Effector memory CD8-positive, alpha-beta T cell (primary cell): ENCODE results near the gene HLA-E.

ENCODE experiments used
- ATAC-seq: fragments of 150-1000 bp; cut with Tn5 transposase; replicated peaks from 2 replicates; pipeline ENCODE4 v1.10.0; 2021; ENCODE audit warnings: mild to moderate bottlenecking, moderate library complexity
- DNase-seq, 3 experiments: peaks; one replicate each; pipeline ENCODE4 v3.0.0; 2021
- H3K27ac Mint-ChIP-seq, 2 donors: one replicate each; pipeline ENCODE4 v1.8.0; 2022; ENCODE audit warnings: mild to moderate bottlenecking in 2 of 2, mixed read lengths in 2 of 2, moderate library complexity in 2 of 2
- H3K27me3 Mint-ChIP-seq, 2 donors: one replicate each; pipeline ENCODE4 v1.8.0; 2022; ENCODE audit warnings: mixed read lengths in 2 of 2
- H3K36me3 Mint-ChIP-seq: one replicate; pipeline ENCODE4 v1.8.0; 2022; ENCODE audit warnings: mild to moderate bottlenecking, moderate library complexity, mixed read lengths; ENCODE audit not compliant: insufficient read depth
- H3K4me1 Mint-ChIP-seq, 2 donors: one replicate each; pipeline ENCODE4 v1.8.0; 2022; ENCODE audit warnings: low read depth in 2 of 2, mixed read lengths in 2 of 2
- H3K4me3 Mint-ChIP-seq, 2 donors: one replicate each; pipeline ENCODE4 v1.8.0; 2022; ENCODE audit warnings: mild to moderate bottlenecking in 2 of 2, mixed read lengths in 2 of 2, moderate library complexity in 2 of 2
- H3K9me3 Mint-ChIP-seq, 2 donors: one replicate each; pipeline ENCODE4 v1.8.0; 2022; ENCODE audit warnings: mixed read lengths in 2 of 2
- total RNA-seq, 9 experiments: gene quantifications; one replicate each; lab custom pipeline; 2026; lab: John Stamatoyannopoulos, UW

HLA-E gene
- total RNA-seq: 1,262 to 2,362 (median 1,611) reads per million in 9 experiments

DNA sequence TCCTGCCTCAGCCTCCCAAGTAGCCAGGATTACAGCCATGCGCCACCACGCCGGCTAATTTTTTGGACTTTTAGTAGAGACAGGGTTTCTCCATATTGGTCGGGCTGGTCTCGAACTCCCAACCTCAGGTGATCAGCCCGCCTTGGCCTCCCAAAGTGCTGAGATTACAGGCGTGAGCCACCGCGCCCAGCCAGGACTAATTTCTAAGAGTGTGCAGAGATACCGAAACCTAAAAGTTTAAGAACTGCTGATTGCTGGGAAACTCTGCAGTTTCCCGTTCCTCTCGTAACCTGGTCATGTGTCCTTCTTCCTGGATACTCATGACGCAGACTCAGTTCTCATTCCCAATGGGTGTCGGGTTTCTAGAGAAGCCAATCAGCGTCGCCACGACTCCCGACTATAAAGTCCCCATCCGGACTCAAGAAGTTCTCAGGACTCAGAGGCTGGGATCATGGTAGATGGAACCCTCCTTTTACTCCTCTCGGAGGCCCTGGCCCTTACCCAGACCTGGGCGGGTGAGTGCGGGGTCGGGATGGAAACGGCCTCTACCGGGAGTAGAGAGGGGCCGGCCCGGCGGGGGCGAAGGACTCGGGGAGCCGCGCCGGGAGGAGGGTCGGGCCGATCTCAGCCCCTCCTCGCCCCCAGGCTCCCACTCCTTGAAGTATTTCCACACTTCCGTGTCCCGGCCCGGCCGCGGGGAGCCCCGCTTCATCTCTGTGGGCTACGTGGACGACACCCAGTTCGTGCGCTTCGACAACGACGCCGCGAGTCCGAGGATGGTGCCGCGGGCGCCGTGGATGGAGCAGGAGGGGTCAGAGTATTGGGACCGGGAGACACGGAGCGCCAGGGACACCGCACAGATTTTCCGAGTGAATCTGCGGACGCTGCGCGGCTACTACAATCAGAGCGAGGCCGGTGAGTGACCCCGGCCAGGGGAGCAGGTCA lies at the start of gene HLA-E:
Gene HLA-E (plus strand): TSS at position 429 of the 945 bp plus-strand sequence. CDS start 23 bp downstream, at position 452.
- H3K36me3 Mint-ChIP-seq: peaks cover 57% of the 10 kb centered on the region

DNA sequence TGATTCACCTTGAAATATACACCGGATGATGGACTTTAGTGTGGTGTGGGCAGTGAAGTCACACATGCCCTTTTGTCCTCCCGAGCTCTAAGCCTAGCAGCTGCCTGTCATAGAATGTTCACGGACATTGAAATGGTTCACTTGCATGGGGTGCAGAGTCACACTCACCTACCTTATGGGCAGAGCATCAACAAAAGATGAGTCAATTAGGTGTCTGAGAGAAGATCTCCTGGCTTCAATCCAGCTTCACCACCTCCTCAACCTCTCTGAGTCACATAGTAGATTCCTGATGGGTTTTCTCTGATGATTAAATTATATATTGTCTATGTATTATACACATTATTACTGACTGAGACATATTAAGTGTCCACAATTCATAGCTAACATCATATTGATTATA lies 48.1 kb upstream of the HLA-E start:
- Mint-ChIP-seq H3K36me3 (peaks cover 2% of the 10 kb centered on the region), H3K27ac (no peak overlapping the region), H3K27me3 (peaks cover 67 to 77% of the 10 kb centered on the region in 2 donors), H3K4me1 (no peaks in the 10 kb centered on the region), H3K4me3 (no peak overlapping the region), H3K9me3 (no peaks in the 10 kb centered on the region)
- DNase-seq: no peak
- ATAC-seq: no peak

More for the DNA sequence above, at the start of gene HLA-E:
- Mint-ChIP-seq H3K4me1 (peaks cover 40 to 44% of the 10 kb centered on the region in 2 donors), H3K9me3 (no peaks in the 10 kb centered on the region), H3K4me3 (peak within 1 kb of the TSS; percentile 92 to 99), H3K27me3 (no peaks in the 10 kb centered on the region), H3K27ac (peak within 1 kb of the TSS; percentile 99 to 100)
- ATAC-seq: peak; percentile 77
- DNase-seq: peak; percentile 87 to 90 (median 89)

DNA sequence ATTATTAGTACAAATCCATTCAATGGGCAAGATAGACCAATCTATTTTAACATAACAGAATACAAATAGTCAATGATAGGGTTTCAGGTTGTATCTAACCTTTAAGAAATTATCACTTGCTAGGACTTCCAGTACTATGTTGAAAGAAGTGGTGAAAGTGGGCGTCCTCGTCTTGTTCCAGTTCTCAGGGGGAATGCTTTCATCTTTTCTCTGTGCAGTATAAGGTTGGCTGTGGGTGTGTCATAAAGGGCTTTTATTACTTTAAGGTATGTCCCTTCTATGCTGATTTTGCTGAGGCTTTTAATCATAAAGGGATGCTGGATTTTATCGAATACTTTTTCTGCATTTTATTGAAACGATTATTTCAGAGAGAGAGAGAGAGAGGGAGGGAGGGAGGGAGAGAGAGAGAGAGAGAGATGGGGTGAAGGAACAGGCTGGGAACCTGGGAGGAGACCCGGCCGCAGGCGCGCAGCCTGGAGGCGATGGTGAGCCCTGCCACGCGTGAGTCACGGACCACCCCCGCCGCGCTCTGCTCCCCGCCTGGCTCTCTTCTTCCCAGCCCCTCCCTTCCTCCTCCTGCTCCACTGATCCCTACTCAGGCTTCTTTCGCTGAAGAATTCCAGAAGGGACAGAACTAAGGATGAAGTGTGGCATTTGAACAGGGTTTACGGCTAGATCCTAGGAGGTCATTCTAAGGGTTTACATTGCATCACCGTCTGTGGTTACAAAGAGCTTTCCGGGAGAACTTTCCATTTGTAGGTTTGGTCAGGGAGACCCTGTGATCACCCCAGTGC lies 45.5 kb upstream of the HLA-E start:
- Mint-ChIP-seq H3K4me3 (no peak overlapping the region), H3K4me1 (peaks cover under 1 to 2% of the 10 kb centered on the region in 2 donors), H3K27ac (no peak overlapping the region), H3K36me3 (no peaks in the 10 kb centered on the region), H3K9me3 (no peaks in the 10 kb centered on the region), H3K27me3 (peaks cover 88 to 96% of the 10 kb centered on the region in 2 donors)
- no peak for ATAC-seq
- no peak for DNase-seq

DNA sequence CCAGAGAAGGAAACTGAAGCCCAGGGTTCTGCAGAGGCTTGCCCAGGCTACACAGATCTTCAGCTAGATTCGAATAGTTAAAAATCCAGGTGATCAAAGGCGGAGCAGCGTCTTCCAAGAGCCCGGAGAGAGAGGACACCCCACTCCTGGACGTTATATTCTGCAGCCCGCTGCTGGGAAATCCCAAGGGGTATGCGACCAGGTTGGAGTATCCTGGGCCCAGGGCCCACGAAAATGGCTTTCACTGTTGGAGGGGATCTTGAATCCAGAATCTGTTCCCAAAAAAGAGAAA lies 44.9 kb upstream of the HLA-E start:
- no peak for DNase-seq
- ATAC-seq: no peak
- H3K27ac Mint-ChIP-seq: no peak overlapping the region
- no peak overlapping the region for H3K4me3 Mint-ChIP-seq
- peaks cover 93 to 98% of the 10 kb centered on the region in 2 donors for H3K27me3 Mint-ChIP-seq
- no peaks in the 10 kb centered on the region for H3K36me3 Mint-ChIP-seq
- peaks cover 6% of the 10 kb centered on the region in 2 donors for H3K4me1 Mint-ChIP-seq
- H3K9me3 Mint-ChIP-seq: no peaks in the 10 kb centered on the region

DNA sequence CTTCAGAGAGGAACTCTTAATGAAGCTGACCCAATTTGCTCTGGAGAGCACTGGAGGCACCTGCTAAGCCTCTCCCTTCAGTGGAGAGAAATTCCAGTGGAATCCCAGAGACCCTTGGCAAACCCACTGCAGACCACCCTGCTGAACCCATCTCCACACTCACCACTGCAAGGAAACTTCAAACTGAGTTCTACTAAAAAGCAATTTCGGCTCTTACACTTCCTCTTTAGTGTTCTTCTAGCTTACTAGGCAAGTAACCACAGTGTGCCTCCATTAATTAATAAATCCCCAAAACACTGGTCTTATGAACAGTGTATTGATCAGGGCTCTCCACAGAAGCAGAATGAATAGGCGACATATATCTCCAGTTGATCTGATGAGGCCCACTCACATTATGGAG lies 43.0 kb upstream of the HLA-E start:
- DNase-seq (no peak), ATAC-seq (no peak)
- Mint-ChIP-seq H3K4me3 (no peak overlapping the region), H3K27me3 (peaks cover 78 to 93% of the 10 kb centered on the region in 2 donors), H3K27ac (no peak overlapping the region), H3K9me3 (no peaks in the 10 kb centered on the region), H3K36me3 (no peaks in the 10 kb centered on the region), H3K4me1 (peaks cover 20 to 21% of the 10 kb centered on the region in 2 donors)

DNA sequence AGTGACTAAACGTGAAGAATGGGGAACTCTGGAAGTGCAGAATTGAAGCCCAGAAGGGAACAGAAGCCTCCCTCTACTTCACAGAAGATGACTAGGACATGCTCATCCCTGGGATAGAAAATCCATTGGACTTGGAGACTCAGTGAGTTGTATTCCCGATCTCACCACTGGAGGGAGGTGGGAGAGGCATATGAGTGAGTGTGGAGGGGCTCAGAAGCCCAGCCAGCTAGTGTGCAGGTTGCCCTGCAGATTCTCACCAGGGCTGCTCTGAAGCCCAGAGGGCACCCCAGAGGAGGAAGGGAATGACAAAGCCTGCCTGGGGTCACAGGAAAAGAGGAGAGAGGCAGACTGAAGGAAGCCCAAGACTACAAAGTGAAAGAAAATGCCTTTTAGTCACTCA lies 42.1 kb upstream of the HLA-E start:
- Mint-ChIP-seq H3K27me3 (peaks cover 79 to 92% of the 10 kb centered on the region in 2 donors), H3K27ac (no peak overlapping the region), H3K4me1 (peaks cover 29% of the 10 kb centered on the region in 2 donors), H3K36me3 (peaks cover 5% of the 10 kb centered on the region), H3K9me3 (no peaks in the 10 kb centered on the region), H3K4me3 (no peak overlapping the region)
- ATAC-seq (no peak), DNase-seq (no peak)

DNA sequence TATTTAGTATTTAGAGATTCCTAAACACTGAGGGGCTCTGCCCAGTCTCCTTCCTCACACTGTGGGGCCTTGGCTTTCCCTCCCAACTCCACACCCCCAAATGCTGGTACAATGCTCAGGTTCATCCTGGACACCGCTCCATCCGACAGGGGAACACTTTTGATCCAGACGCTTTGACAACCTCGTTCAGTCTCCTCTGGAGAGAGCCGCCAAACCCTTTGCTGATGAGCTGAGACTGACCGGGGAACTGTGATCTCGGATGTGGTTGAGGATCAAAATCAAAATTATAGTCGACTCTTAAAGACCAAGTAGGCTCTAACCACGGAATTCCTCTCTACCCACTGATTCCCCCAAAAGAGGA lies 38.8 kb upstream of the HLA-E start:
- Mint-ChIP-seq H3K9me3 (no peaks in the 10 kb centered on the region), H3K36me3 (peaks cover 5% of the 10 kb centered on the region), H3K4me3 (peak overlapping the region; percentile 71 to 74), H3K27me3 (peaks cover 75 to 91% of the 10 kb centered on the region in 2 donors), H3K4me1 (peaks cover 31 to 40% of the 10 kb centered on the region in 2 donors), H3K27ac (peak overlapping the region in 1 of 2 donors; percentile 11)
- ATAC-seq (peak; percentile 35), DNase-seq (no peak)

DNA sequence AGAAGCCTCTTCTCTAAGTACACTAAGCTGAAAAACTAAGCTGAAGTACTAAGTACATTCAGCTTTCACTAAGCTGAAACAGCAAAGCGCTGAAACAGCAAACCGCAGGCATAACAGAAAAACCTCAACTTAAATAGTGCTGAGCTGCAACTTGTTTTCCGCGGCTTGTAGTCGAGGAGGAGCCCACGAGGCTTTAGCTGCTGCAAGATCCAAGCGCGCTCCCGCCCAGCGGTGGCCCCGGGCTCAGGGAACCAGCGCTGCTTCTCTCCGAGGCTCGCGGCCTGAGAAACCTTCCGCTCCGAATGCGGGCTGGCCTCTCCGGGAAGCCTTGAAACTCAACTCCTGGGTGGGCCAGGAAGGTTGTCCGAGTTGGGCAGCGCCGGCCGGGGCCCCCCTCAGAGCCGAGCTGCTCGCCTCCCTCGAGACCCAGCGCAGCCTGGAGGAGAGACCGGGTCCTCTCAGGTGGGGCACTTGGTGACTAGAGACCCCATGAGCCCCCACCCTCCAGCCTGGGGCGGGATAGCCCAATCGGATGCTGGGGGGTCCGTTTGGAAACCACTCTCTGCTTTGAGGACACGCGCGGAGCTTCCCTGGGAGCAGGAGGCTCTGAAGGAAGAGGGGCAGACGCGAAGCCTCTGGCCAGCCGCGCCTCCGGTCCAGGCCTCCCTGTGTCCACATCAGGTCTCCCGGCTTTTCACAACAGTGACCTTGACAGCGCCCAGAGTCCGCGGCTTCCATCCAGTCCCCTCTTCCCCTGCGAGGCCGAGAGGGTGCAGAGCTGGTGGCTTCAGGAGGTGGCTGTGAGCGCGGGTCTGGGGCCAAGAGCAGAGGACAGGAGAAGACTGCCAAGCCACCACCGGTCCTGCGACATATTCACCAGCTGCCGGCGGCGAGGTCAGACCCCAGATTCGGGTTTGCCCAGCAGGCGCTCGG lies 38.1 kb upstream of the HLA-E start:
- ATAC-seq (peak; percentile 79), DNase-seq (peak; percentile 51 to 57 (median 54))
- H3K9me3 Mint-ChIP-seq: no peaks in the 10 kb centered on the region
- peak overlapping the region in 1 of 2 donors; percentile 11 for H3K27ac Mint-ChIP-seq
- peaks cover 75 to 91% of the 10 kb centered on the region in 2 donors for H3K27me3 Mint-ChIP-seq
- H3K36me3 Mint-ChIP-seq: peaks cover 5% of the 10 kb centered on the region
- H3K4me3 Mint-ChIP-seq: peak overlapping the region; percentile 71 to 74
- H3K4me1 Mint-ChIP-seq: peaks cover 31 to 40% of the 10 kb centered on the region in 2 donors

DNA sequence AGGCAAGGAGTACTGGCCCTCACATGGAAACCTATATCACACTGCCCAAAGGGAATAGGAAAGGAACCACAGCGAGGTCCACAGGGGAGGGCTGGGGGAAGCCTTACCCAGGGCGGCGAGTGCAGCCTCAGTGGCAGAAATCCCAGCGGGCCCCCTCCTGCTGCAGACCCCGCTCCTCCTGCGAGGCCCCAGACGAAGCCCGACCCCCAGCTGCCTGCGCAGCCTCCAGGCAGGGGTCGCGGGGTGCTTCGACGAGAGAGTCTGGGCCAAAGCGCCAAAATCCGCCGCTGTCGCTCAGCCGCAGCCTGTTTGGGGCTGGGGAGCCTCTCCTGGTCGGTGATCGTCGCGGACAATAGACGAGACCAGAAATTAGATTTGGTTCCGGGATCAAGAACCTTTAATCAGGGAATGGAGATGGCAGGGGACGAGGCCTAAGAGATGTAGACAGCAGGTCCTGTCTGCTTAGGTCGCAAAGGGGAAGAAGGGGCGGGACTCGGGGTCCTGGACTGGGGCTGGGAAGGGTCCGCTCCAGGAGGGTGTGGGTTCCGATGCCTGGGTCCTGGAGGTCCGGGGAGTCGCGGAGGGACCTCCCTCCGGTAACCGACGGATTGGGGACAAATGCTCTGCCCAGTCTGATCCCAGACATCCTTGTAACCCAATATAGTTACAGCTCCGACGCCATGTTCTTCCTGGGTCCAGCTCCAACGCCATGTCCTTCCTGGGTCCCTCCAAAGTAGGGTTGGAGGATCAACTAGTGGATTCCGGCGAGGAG lies 36.4 kb upstream of the HLA-E start:
- no peak for DNase-seq
- Mint-ChIP-seq H3K4me1 (peaks cover 31 to 40% of the 10 kb centered on the region in 2 donors), H3K4me3 (peak overlapping the region; percentile 55 to 71), H3K27me3 (peaks cover 71 to 91% of the 10 kb centered on the region in 2 donors), H3K27ac (no peak overlapping the region), H3K9me3 (no peaks in the 10 kb centered on the region), H3K36me3 (peaks cover 5% of the 10 kb centered on the region)
- ATAC-seq: no peak

DNA sequence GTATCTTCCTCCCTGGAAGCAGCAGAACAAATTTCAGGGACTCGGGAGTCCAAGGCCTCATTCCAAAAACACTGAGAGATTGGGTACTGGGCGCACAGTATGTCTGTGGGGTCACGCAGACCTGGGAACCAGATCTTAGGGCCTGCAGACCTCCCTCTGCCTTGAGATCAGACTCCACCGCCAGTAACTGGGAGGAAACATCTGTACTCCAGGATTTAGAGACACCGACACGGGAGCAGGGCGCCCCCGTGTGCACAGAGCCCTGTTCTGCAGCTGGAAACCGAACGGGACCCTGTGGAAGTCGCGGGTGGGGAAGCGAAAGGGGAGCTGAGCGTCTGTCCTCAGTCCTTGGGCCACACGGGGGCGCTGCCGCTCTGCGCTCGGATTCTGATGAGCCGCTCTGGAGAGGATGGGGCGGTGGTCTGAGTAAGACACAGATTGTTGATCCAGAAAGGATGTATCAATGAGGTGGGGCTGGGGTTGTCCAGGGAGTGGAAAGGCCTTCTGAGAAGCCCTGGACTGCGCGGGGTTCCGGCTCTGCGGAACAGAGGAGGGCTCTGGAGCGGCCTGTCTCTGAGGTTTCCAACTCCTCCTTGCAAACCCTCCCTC lies 35.7 kb upstream of the HLA-E start:
- H3K27me3 Mint-ChIP-seq: peaks cover 71 to 91% of the 10 kb centered on the region in 2 donors
- H3K9me3 Mint-ChIP-seq: peaks cover 0 to 3% of the 10 kb centered on the region in 2 donors
- peaks cover 33 to 40% of the 10 kb centered on the region in 2 donors for H3K4me1 Mint-ChIP-seq
- peak overlapping the region; percentile 48 to 55 for H3K4me3 Mint-ChIP-seq
- H3K27ac Mint-ChIP-seq: no peak overlapping the region
- ATAC-seq (peak; percentile 75), DNase-seq (peak; percentile 85 to 88 (median 87))
- peaks cover 5% of the 10 kb centered on the region for H3K36me3 Mint-ChIP-seq

DNA sequence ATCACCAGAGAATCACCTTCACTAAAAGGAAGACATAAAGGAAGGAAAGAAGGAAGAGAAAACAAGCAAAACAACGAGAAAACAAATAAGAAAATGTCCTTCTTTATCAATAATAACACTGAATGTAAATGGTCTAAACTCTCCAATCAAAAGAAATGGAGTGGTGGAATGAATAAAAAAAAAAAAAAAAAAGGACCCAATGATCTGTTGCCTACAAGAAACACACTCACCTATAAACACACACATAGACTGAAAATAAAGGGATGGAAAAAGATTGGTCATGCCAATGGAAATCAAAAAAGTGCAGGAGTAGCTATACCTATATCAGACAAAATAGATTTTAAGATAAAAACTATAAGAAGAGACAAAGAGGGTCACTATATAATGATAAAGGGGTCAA lies 30.2 kb upstream of the HLA-E start:
- Mint-ChIP-seq H3K27me3 (peaks cover 84 to 92% of the 10 kb centered on the region in 2 donors), H3K4me3 (no peak overlapping the region), H3K36me3 (peaks cover 14% of the 10 kb centered on the region), H3K4me1 (peaks cover 16 to 37% of the 10 kb centered on the region in 2 donors), H3K27ac (no peak overlapping the region), H3K9me3 (peaks cover 0 to 12% of the 10 kb centered on the region in 2 donors)
- DNase-seq (no peak), ATAC-seq (no peak)

DNA sequence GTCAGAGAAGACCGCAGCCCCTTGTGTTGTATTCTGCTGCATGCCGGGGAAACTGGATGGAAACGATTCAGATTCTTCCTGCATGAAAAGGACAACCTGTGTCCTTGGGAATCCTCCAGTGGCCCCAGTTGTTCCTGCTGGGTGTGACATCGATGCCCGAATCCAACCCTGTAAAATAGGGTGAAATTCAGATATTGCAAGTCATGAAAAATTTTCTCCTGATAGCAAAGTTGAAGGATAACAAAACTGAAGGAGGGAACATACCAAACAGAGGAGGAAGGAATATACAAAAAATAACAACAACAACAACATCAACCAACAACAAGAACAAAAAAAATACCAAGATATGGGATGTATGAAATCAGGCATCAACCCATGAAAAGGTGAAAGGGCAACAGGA lies 28.3 kb upstream of the HLA-E start:
- peaks cover 85 to 94% of the 10 kb centered on the region in 2 donors for H3K27me3 Mint-ChIP-seq
- peaks cover 29 to 49% of the 10 kb centered on the region in 2 donors for H3K4me1 Mint-ChIP-seq
- no peak for ATAC-seq
- H3K9me3 Mint-ChIP-seq: peaks cover 0 to 12% of the 10 kb centered on the region in 2 donors
- no peak for DNase-seq
- no peak overlapping the region for H3K27ac Mint-ChIP-seq
- H3K36me3 Mint-ChIP-seq: peaks cover 18% of the 10 kb centered on the region
- no peak overlapping the region for H3K4me3 Mint-ChIP-seq
